ENCODE results near the gene FABP3.

DNA sequence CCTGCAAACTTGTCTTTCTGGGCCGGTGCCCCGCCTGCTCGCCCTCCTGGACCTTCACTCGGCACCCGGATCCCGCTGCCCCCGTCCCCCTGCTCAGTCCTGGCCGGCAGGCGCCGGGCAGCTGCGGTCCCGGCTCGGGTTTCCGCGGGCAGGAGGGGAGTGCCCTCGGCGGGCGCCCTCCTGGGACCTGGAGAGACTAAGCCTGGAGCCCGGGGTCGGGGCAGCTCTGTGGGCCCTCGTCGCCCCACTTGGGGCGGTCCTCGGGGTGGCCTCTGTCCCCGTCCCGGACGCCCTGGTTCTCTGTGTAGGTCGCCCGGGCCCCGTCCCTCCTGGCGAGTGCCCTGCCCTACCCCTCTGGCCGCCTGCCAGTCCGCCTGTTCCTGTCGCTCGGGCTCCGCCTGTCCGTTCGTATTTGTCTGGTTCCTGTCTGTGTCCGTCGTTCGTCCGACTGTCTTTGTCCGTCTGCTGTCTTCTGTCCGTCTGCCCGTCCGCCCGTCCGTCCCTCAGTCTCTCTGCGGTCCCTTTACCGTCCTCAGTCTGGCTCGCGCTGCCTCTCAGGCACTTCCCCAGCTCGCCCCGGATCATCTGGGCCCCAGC, 40.6 kb upstream of the FABP3 start:
- TF ChIP-seq EZH2 (IDR thresholded peaks at IDR 0.05; ENCODE audit: low read length, missing control alignments): no peak
- TF ChIP-seq, protein P1, sequence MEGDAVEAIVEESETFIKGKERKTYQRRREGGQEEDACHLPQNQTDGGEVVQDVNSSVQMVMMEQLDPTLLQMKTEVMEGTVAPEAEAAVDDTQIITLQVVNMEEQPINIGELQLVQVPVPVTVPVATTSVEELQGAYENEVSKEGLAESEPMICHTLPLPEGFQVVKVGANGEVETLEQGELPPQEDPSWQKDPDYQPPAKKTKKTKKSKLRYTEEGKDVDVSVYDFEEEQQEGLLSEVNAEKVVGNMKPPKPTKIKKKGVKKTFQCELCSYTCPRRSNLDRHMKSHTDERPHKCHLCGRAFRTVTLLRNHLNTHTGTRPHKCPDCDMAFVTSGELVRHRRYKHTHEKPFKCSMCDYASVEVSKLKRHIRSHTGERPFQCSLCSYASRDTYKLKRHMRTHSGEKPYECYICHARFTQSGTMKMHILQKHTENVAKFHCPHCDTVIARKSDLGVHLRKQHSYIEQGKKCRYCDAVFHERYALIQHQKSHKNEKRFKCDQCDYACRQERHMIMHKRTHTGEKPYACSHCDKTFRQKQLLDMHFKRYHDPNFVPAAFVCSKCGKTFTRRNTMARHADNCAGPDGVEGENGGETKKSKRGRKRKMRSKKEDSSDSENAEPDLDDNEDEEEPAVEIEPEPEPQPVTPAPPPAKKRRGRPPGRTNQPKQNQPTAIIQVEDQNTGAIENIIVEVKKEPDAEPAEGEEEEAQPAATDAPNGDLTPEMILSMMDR (conservative IDR thresholded peaks at IDR 0.05 in 1 of 2, IDR thresholded peaks at IDR 0.05 in 1 of 2; ENCODE audit: low read depth in 1 of 2, low read length in 2 of 2): no peak

Data from fibroblast of lung (primary cell).